Fibroblast of the aortic adventitia (primary cell): ENCODE measurements around the gene ACADVL. TPM values are rescaled to one million over a fixed set of nuclear protein-coding genes. Genes with fewer than 3 reads are reported as not detected.
A peak's percentile ranks its signal among the peaks of the same experiment; 100 is the strongest.

Experiments used
- DNase-seq: peaks from one replicate; pipeline ENCODE4 v3.0.0-alpha.2; 2010; ENCODE audit warnings: low read depth
- H3K4me3 ChIP-seq: 2 replicates; pipeline ENCODE4 v1.5.1; 2011; ENCODE audit warnings: low read depth, mild to moderate bottlenecking, control low read depth, low read length, moderate library complexity
- CTCF ChIP-seq: IDR thresholded peaks from 2 replicates; pipeline ENCODE4 v1.5.1; 2011; ENCODE audit warnings: mild to moderate bottlenecking, low read length, control low read depth, inconsistent platforms; ENCODE audit not compliant: insufficient read depth
- small RNA-seq: library from RNA; depleted of rRNA; stranded (forward); fragments of <200 nt; gene quantifications from one replicate; pipeline ENCODE3, GENCODE V24; 2012
- total RNA-seq: library from RNA; depleted of rRNA; stranded (reverse); fragments of >200 nt; gene quantifications from 2 replicates; pipeline ENCODE4 v1.2.3, GENCODE V29; 2012; ENCODE audit warnings: low replicate concordance

Gene ACADVL
- total RNA-seq, 1 donor, result 210 TPM

GRCh38 chr17:7261379-7262191 is 41.8 kb downstream of the ACADVL start:
- no peak for DNase-seq
- no peak for TF ChIP-seq CTCF
- H3K4me3 ChIP-seq, result peak overlapping the region; percentile 33

GRCh38 chr17:7262192-7262934 is 42.6 kb downstream of the ACADVL start, which contains the start of gene CLDN7:
Gene CLDN7, minus strand, starts transcription at chr17:7262478. Its CDS starts 435 bp downstream, at chr17:7262043.
- DNase-seq, result no peak
- peak within 1 kb of the TSS; percentile 22 for H3K4me3 ChIP-seq
- TF ChIP-seq CTCF, result no peak

GRCh38 chr17:7262935-7263800 is 43.4 kb downstream of the ACADVL start:
- no peak for TF ChIP-seq CTCF
- DNase-seq, result no peak
- H3K4me3 ChIP-seq, result peak overlapping the region; percentile 22

GRCh38 chr17:7263801-7264078 is 44.0 kb downstream of the ACADVL start:
- no peak for DNase-seq
- TF ChIP-seq CTCF, result no peak
- H3K4me3 ChIP-seq, result no peak overlapping the region

- no peak for TF ChIP-seq CTCF
- DNase-seq, result no peak
- no peak overlapping the region for H3K4me3 ChIP-seq
Measured at GRCh38 chr17:7266784-7267183, 47.0 kb downstream of the ACADVL start.

Small RNAs within 50 kb of the gene (small RNA-seq; reads per million reads assigned to genes)
- not detected for gene AC120057.4
- gene MIR324, result 263 reads per million, percentile 98 among the genes with 10 or more reads in this experiment
- not detected for gene RF00019

Other genes starting within 250 kb of the ACADVL start
- gene ALOX12, start 223.9 kb upstream of the ACADVL start, total RNA-seq, result 0.65 TPM in 1 of 2 replicates, not detected in the other
- gene RNASEK, start 207.3 kb upstream of the ACADVL start, total RNA-seq, result 9.3 and 90.7 TPM in 2 replicates
- gene BCL6B, start 196.9 kb upstream of the ACADVL start, total RNA-seq, result 0.41 and 0.45 TPM in 2 replicates
- 0.72 and 3.1 TPM in 2 replicates for gene SLC16A13, start 183.9 kb upstream of the ACADVL start, total RNA-seq
- gene SLC16A11, start 175.8 kb upstream of the ACADVL start, total RNA-seq, result 0.27 and 2.4 TPM in 2 replicates
- not detected in 2 replicates for gene CLEC10A, start 139.7 kb upstream of the ACADVL start, total RNA-seq
- gene ASGR2, start 105.1 kb upstream of the ACADVL start, total RNA-seq, result not detected in 2 replicates
- gene ASGR1, start 40.6 kb upstream of the ACADVL start, total RNA-seq, result 0.09 and 2.8 TPM in 2 replicates
- 2.9 and 11.9 TPM in 2 replicates for gene DLG4, start 102 bp upstream of the ACADVL start, total RNA-seq
- 67.7 and 102 TPM in 2 replicates for gene DVL2, start 14.6 kb downstream of the ACADVL start, total RNA-seq
- 26.7 and 40.3 TPM in 2 replicates for gene PHF23, start 19.5 kb downstream of the ACADVL start, total RNA-seq
- 293 and 420 TPM in 2 replicates for gene GABARAP, start 22.5 kb downstream of the ACADVL start, total RNA-seq
- gene CTDNEP1, start 31.8 kb downstream of the ACADVL start, total RNA-seq, result 15.3 and 41.2 TPM in 2 replicates
- 31.6 and 35.6 TPM in 2 replicates for gene ELP5, start 32.3 kb downstream of the ACADVL start, total RNA-seq
- gene CLDN7, start 42.5 kb downstream of the ACADVL start, total RNA-seq, result 3.0 TPM in 1 of 2 replicates, not detected in the other
- gene SLC2A4, start 61.8 kb downstream of the ACADVL start, total RNA-seq, result 0.18 TPM in 1 of 2 replicates, not detected in the other
- gene YBX2, start 74.7 kb downstream of the ACADVL start, total RNA-seq, result not detected in 2 replicates
- gene EIF5A, start 87.7 kb downstream of the ACADVL start, total RNA-seq, result 78.3 and 1,006 TPM in 2 replicates
- gene GPS2, start 95.4 kb downstream of the ACADVL start, total RNA-seq, result 28.4 and 69.1 TPM in 2 replicates
- gene NEURL4, start 109.4 kb downstream of the ACADVL start, total RNA-seq, result 17.4 and 17.7 TPM in 2 replicates
- gene ACAP1, start 116.6 kb downstream of the ACADVL start, total RNA-seq, result 0.72 TPM in 1 of 2 replicates, not detected in the other
- gene KCTD11, start 132.2 kb downstream of the ACADVL start, total RNA-seq, result 6.1 and 6.9 TPM in 2 replicates
- not detected in 2 replicates for gene TMEM95, start 135.2 kb downstream of the ACADVL start, total RNA-seq
- under 0.01 TPM in 1 of 2 replicates, not detected in the other for gene TNK1, start 161.2 kb downstream of the ACADVL start, total RNA-seq
- gene PLSCR3, start 174.6 kb downstream of the ACADVL start, total RNA-seq, result 19.5 and 26.9 TPM in 2 replicates
- 21.7 and 43.7 TPM in 2 replicates for gene TMEM256, start 184.2 kb downstream of the ACADVL start, total RNA-seq
- 7.0 and 20.3 TPM in 2 replicates for gene NLGN2, start 187.9 kb downstream of the ACADVL start, total RNA-seq
- gene SPEM1, start 200.4 kb downstream of the ACADVL start, total RNA-seq, result not detected in 2 replicates
- not detected in 2 replicates for gene SPEM2, start 205.7 kb downstream of the ACADVL start, total RNA-seq
- gene SPEM3, start 208.9 kb downstream of the ACADVL start, total RNA-seq, result 0.25 TPM in 1 of 2 replicates, not detected in the other
- 1.6 and 2.2 TPM in 2 replicates for gene TMEM102, start 215.5 kb downstream of the ACADVL start, total RNA-seq
- gene FGF11, start 219.6 kb downstream of the ACADVL start, total RNA-seq, result 0.36 and 1.7 TPM in 2 replicates
- gene CHRNB1, start 225.1 kb downstream of the ACADVL start, total RNA-seq, result 4.7 and 6.1 TPM in 2 replicates